Esophagus muscularis mucosa (tissue), 3 donors: Measurements from ENCODE around the gene MTMR8.

Experiments used
- CTCF ChIP-seq, 3 experiments: fragments of 200-600 bp in 2 of 3; fragments of 450-650 bp in 1 of 3; sonication (generic) in 2 of 3; IDR thresholded peaks; one replicate each; pipeline ENCODE4 v1.5.1; 2017 to 2019; ENCODE audit warnings: antibody characterized with exemption in 3 of 3, mild to moderate bottlenecking in 2 of 3, moderate library complexity in 1 of 3
- POLR2A ChIP-seq: fragments of 450-650 bp; IDR thresholded peaks from one replicate; pipeline ENCODE4 v1.6.1; 2017; ENCODE audit warnings: antibody characterized with exemption, moderate library complexity, mild to moderate bottlenecking, low read depth
- POLR2AphosphoS5 ChIP-seq, 2 donors: sonication (generic); formaldehyde crosslinking; IDR thresholded peaks; one replicate each; pipeline ENCODE4 v1.6.1; 2017; ENCODE audit warnings: antibody characterized with exemption in 2 of 2

GRCh38 chrX:64389489-64389888 lies 5.8 kb downstream of the MTMR8 start:
- TF ChIP-seq POLR2A (no peak), POLR2AphosphoS5 (IDR thresholded peaks at IDR 0.05) (no peak), CTCF (IDR thresholded peaks at IDR 0.05) (no peak)
